MM.1S (cell line): ENCODE data around the gene ZNF438.
"Not testable (repeated sequence)": the region's sequence is repeated elsewhere in the genome, so short reads cannot be mapped to it uniquely, and the experiment has no call there.

Experiments
- EZH2 ChIP-seq: fragments of 300-600 bp; sonication (generic); optimal IDR thresholded peaks from 2 replicates; pipeline ENCODE3; 2017; ENCODE audit warnings: low read depth, mild to moderate bottlenecking, antibody characterized with exemption, low read length, mixed read lengths
- TF ChIP-seq, protein P1 (sequence below): fragments of 300-600 bp; sonication (generic); IDR thresholded peaks from 2 replicates; pipeline ENCODE4 v1.5.1; 2016; ENCODE audit warnings: antibody characterized with exemption, low read length, mixed read lengths

DNA sequence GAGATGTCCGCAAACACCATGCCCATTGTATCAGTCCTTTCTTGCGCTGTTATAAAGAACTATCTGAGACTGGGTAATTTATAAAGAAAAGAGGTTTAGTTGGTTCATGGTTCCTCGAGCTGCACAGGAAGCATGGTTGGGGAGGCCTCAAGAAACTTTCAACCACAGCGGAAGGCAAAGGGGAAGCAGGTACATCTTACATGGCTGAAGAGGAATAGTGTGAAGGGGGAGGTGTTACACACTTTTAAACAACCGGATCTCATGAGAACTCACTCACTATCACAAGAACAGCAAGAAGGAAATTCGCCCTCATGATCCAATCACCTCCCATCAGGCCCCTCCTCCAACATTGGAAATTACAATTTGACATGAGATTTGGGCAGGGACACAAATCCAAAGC is 48.5 kb downstream of the ZNF438 start:
- TF ChIP-seq, protein P1, sequence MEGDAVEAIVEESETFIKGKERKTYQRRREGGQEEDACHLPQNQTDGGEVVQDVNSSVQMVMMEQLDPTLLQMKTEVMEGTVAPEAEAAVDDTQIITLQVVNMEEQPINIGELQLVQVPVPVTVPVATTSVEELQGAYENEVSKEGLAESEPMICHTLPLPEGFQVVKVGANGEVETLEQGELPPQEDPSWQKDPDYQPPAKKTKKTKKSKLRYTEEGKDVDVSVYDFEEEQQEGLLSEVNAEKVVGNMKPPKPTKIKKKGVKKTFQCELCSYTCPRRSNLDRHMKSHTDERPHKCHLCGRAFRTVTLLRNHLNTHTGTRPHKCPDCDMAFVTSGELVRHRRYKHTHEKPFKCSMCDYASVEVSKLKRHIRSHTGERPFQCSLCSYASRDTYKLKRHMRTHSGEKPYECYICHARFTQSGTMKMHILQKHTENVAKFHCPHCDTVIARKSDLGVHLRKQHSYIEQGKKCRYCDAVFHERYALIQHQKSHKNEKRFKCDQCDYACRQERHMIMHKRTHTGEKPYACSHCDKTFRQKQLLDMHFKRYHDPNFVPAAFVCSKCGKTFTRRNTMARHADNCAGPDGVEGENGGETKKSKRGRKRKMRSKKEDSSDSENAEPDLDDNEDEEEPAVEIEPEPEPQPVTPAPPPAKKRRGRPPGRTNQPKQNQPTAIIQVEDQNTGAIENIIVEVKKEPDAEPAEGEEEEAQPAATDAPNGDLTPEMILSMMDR, result not testable (repeated sequence)
- TF ChIP-seq EZH2, result not testable (repeated sequence)
